ENCODE data around the gene RPL36AL. TPM values are rescaled to one million over a fixed set of nuclear protein-coding genes. Genes with fewer than 3 reads are reported as not detected.
"Not testable (repeated sequence)": the region's sequence is repeated elsewhere in the genome, so short reads cannot be mapped to it uniquely, and the experiment has no call there.

RPL36AL gene
- total and polyA plus RNA-seq, 4 donors: 147 to 724 (median 365) TPM

- ATAC-seq (ENCODE audit: low FRiP score): peak; percentile 100
- WGBS, 2 donors: 0 to 1% methylated on average over 53 to 55 of the region's 55 CpGs
- intact Hi-C loops (cut with DNase I): no loop called here
- Histone ChIP-seq H3K9me3 (ENCODE audit: control insufficient read depth, low read length) (no peaks in the 10 kb centered on the region), H3K36me3 (ENCODE audit: control insufficient read depth in 1 of 2, insufficient read depth in 2 of 2, low read length in 1 of 2) (no peaks in the 10 kb centered on the region), H3K27ac (ENCODE audit: low read depth in 1 of 2, low read length in 2 of 2) (peak within 1 kb of the TSS in 1 of 2 donors; percentile 49), H3K4me1 (ENCODE audit: control insufficient read depth in 1 of 2, insufficient read depth in 2 of 2, low read length in 2 of 2) (no peaks in the 10 kb centered on the region), H3K27me3 (ENCODE audit: control insufficient read depth in 1 of 2, insufficient read depth in 2 of 2, low read length in 1 of 2) (no peaks in the 10 kb centered on the region), H3K4me3 (ENCODE audit: low read length in 2 of 2) (peak within 1 kb of the TSS; percentile 53 to 95)
- DNase-seq: peak; percentile 98 to 99
These were observed 34.4 kb downstream of the RPL36AL start, which contains the start of gene RPS29 for GRCh38 chr14:49585803-49586672. Gene RPS29, minus strand, starts transcription at chr14:49586380. Its CDS starts 34 bp downstream, at chr14:49586346.

- H3K36me3 ChIP-seq (ENCODE audit: control insufficient read depth in 1 of 2, insufficient read depth in 2 of 2, low read length in 1 of 2); intact Hi-C loops (cut with DNase I); ATAC-seq (ENCODE audit: low FRiP score); DNase-seq; H3K27me3 ChIP-seq (ENCODE audit: control insufficient read depth in 1 of 2, insufficient read depth in 2 of 2, low read length in 1 of 2); H3K27ac ChIP-seq (ENCODE audit: low read depth in 1 of 2, low read length in 2 of 2); H3K9me3 ChIP-seq (ENCODE audit: control insufficient read depth, low read length); H3K4me1 ChIP-seq (ENCODE audit: control insufficient read depth in 1 of 2, insufficient read depth in 2 of 2, low read length in 2 of 2): not testable (repeated sequence)
- 14 to 20% methylated on average over 32 of the region's 32 CpGs for WGBS, 2 donors
- H3K4me3 ChIP-seq (ENCODE audit: low read length in 2 of 2): peak overlapping the region; percentile 53 to 95
These were observed 35.3 kb downstream of the RPL36AL start for GRCh38 chr14:49584981-49585640.

- H3K36me3 ChIP-seq (ENCODE audit: control insufficient read depth in 1 of 2, insufficient read depth in 2 of 2, low read length in 1 of 2): no peaks in the 10 kb centered on the region
- H3K4me1 ChIP-seq (ENCODE audit: control insufficient read depth in 1 of 2, insufficient read depth in 2 of 2, low read length in 2 of 2): no peaks in the 10 kb centered on the region
- 91 to 92% methylated on average over 11 of the region's 11 CpGs for WGBS, 2 donors
- H3K27ac ChIP-seq (ENCODE audit: low read depth in 1 of 2, low read length in 2 of 2): no peak overlapping the region
- DNase-seq (no peak), ATAC-seq (ENCODE audit: low FRiP score) (no peak)
- H3K9me3 ChIP-seq (ENCODE audit: control insufficient read depth, low read length): no peaks in the 10 kb centered on the region
- H3K27me3 ChIP-seq (ENCODE audit: control insufficient read depth in 1 of 2, insufficient read depth in 2 of 2, low read length in 1 of 2): no peaks in the 10 kb centered on the region
- intact Hi-C loops (cut with DNase I): no loop called here
- H3K4me3 ChIP-seq (ENCODE audit: low read length in 2 of 2): no peak overlapping the region
These were observed 36.4 kb downstream of the RPL36AL start for GRCh38 chr14:49584058-49584457.

- WGBS, 2 donors: 93 to 94% methylated on average over 6 of the region's 6 CpGs
- DNase-seq (no peak), ATAC-seq (ENCODE audit: low FRiP score) (no peak)
- Histone ChIP-seq H3K27ac (ENCODE audit: low read depth in 1 of 2, low read length in 2 of 2) (no peak overlapping the region), H3K4me1 (ENCODE audit: control insufficient read depth in 1 of 2, insufficient read depth in 2 of 2, low read length in 2 of 2) (no peaks in the 10 kb centered on the region), H3K4me3 (ENCODE audit: low read length in 2 of 2) (no peak overlapping the region), H3K36me3 (ENCODE audit: control insufficient read depth in 1 of 2, insufficient read depth in 2 of 2, low read length in 1 of 2) (no peaks in the 10 kb centered on the region), H3K9me3 (ENCODE audit: control insufficient read depth, low read length) (no peaks in the 10 kb centered on the region), H3K27me3 (ENCODE audit: control insufficient read depth in 1 of 2, insufficient read depth in 2 of 2, low read length in 1 of 2) (no peaks in the 10 kb centered on the region)
- intact Hi-C loops (cut with DNase I): no loop called here
These were observed 36.8 kb downstream of the RPL36AL start for GRCh38 chr14:49583629-49584028.

GRCh38 chr14:49582113-49582977 lies 38.1 kb downstream of the RPL36AL start:
- Histone ChIP-seq H3K4me3 (ENCODE audit: low read length in 2 of 2) (no peak overlapping the region), H3K36me3 (ENCODE audit: control insufficient read depth in 1 of 2, insufficient read depth in 2 of 2, low read length in 1 of 2) (no peaks in the 10 kb centered on the region), H3K27me3 (ENCODE audit: control insufficient read depth in 1 of 2, insufficient read depth in 2 of 2, low read length in 1 of 2) (no peaks in the 10 kb centered on the region), H3K4me1 (ENCODE audit: control insufficient read depth in 1 of 2, insufficient read depth in 2 of 2, low read length in 2 of 2) (no peaks in the 10 kb centered on the region), H3K9me3 (ENCODE audit: control insufficient read depth, low read length) (no peaks in the 10 kb centered on the region), H3K27ac (ENCODE audit: low read depth in 1 of 2, low read length in 2 of 2) (no peak overlapping the region)
- no peak for ATAC-seq (ENCODE audit: low FRiP score)
- 84 to 90% methylated on average over 4 of the region's 4 CpGs for WGBS, 2 donors
- intact Hi-C loops (cut with DNase I): no loop called here
- DNase-seq: no peak

GRCh38 chr14:49581209-49582112 lies 39.0 kb downstream of the RPL36AL start:
- Histone ChIP-seq H3K4me1 (ENCODE audit: control insufficient read depth in 1 of 2, insufficient read depth in 2 of 2, low read length in 2 of 2) (no peaks in the 10 kb centered on the region), H3K27me3 (ENCODE audit: control insufficient read depth in 1 of 2, insufficient read depth in 2 of 2, low read length in 1 of 2) (no peaks in the 10 kb centered on the region), H3K36me3 (ENCODE audit: control insufficient read depth in 1 of 2, insufficient read depth in 2 of 2, low read length in 1 of 2) (peaks cover 0 to 7% of the 10 kb centered on the region in 2 donors), H3K9me3 (ENCODE audit: control insufficient read depth, low read length) (no peaks in the 10 kb centered on the region), H3K27ac (ENCODE audit: low read depth in 1 of 2, low read length in 2 of 2) (no peak overlapping the region), H3K4me3 (ENCODE audit: low read length in 2 of 2) (no peak overlapping the region)
- WGBS, 2 donors: 75 to 95% methylated on average over 9 of the region's 9 CpGs
- ATAC-seq (ENCODE audit: low FRiP score) (no peak), DNase-seq (no peak)
- intact Hi-C loops (cut with DNase I): no loop called here

GRCh38 chr14:49579841-49580240 lies 40.6 kb downstream of the RPL36AL start:
- Histone ChIP-seq H3K4me1 (ENCODE audit: control insufficient read depth in 1 of 2, insufficient read depth in 2 of 2, low read length in 2 of 2) (no peaks in the 10 kb centered on the region), H3K9me3 (ENCODE audit: control insufficient read depth, low read length) (no peaks in the 10 kb centered on the region), H3K36me3 (ENCODE audit: control insufficient read depth in 1 of 2, insufficient read depth in 2 of 2, low read length in 1 of 2) (peaks cover 0 to 7% of the 10 kb centered on the region in 2 donors), H3K4me3 (ENCODE audit: low read length in 2 of 2) (no peak overlapping the region), H3K27me3 (ENCODE audit: control insufficient read depth in 1 of 2, insufficient read depth in 2 of 2, low read length in 1 of 2) (no peaks in the 10 kb centered on the region), H3K27ac (ENCODE audit: low read depth in 1 of 2, low read length in 2 of 2) (no peak overlapping the region)
- DNase-seq (no peak), ATAC-seq (ENCODE audit: low FRiP score) (no peak)
- intact Hi-C loops (cut with DNase I): no loop called here
- WGBS, 2 donors: 80 to 85% methylated on average over 2 of the region's 2 CpGs

- no peak for DNase-seq
- H3K4me3 ChIP-seq (ENCODE audit: low read length in 2 of 2): no peak overlapping the region
- no peak overlapping the region for H3K27ac ChIP-seq (ENCODE audit: low read depth in 1 of 2, low read length in 2 of 2)
- no peak for ATAC-seq (ENCODE audit: low FRiP score)
- intact Hi-C loops (cut with DNase I): no loop called here
- peaks cover 0 to 7% of the 10 kb centered on the region in 2 donors for H3K36me3 ChIP-seq (ENCODE audit: control insufficient read depth in 1 of 2, insufficient read depth in 2 of 2, low read length in 1 of 2)
- 94 to 96% methylated on average over 1 of the region's 1 CpG for WGBS, 2 donors
- H3K9me3 ChIP-seq (ENCODE audit: control insufficient read depth, low read length): no peaks in the 10 kb centered on the region
- no peaks in the 10 kb centered on the region for H3K4me1 ChIP-seq (ENCODE audit: control insufficient read depth in 1 of 2, insufficient read depth in 2 of 2, low read length in 2 of 2)
- H3K27me3 ChIP-seq (ENCODE audit: control insufficient read depth in 1 of 2, insufficient read depth in 2 of 2, low read length in 1 of 2): no peaks in the 10 kb centered on the region
These were observed 42.3 kb downstream of the RPL36AL start for GRCh38 chr14:49578141-49578540.
